Cardiac ventricle fibroblast (primary cell): Measurements from ENCODE around the gene LAMA4. TPM values are rescaled to one million over a fixed set of nuclear protein-coding genes. Genes with fewer than 3 reads are reported as not detected.

Experiments
- total RNA-seq: library from RNA; depleted of rRNA; stranded (reverse); fragments of >200 nt; gene quantifications from 2 replicates; pipeline ENCODE4 v1.2.3, GENCODE V29; 2015

LAMA4 gene
- total RNA-seq: 638 and 750 TPM in 2 replicates

GRCh38 chr6:112253841-112254816 lies at the start of gene LAMA4:
Gene LAMA4, minus strand, starts transcription at chr6:112254567. Its CDS starts 417 bp downstream, at chr6:112254150.

GRCh38 chr6:112087136-112087911 lies 167.0 kb downstream of the LAMA4 start, which contains the start of the genes FAM229B and TUBE1:
Gene FAM229B, plus strand, starts transcription at chr6:112087591. Its CDS starts 11,693 bp downstream, at chr6:112099284.
Gene TUBE1, minus strand, starts transcription at chr6:112087482. Its CDS starts 48 bp downstream, at chr6:112087434.

Other genes starting within 250 kb of the LAMA4 start
- gene CCN6, start 200.5 kb downstream of the LAMA4 start, total RNA-seq: not detected in 2 replicates
- 12.4 and 28.8 TPM in 2 replicates for gene TUBE1, start 167.1 kb downstream of the LAMA4 start, total RNA-seq
- 20.6 and 22.4 TPM in 2 replicates for gene FAM229B, start 167.0 kb downstream of the LAMA4 start, total RNA-seq
- not detected in 2 replicates for gene RFPL4B, start 92.8 kb upstream of the LAMA4 start, total RNA-seq